Endothelial cell of hepatic sinusoid (primary cell): Measurements from ENCODE around the gene PSMA7.

Experiments
- in situ Hi-C: cut with HindIII; loops from 2 replicates; pipeline ENCODE4 v1.10.0; 2017; ENCODE audit warnings: low sequenced_read_pairs

PSMA7 gene

DNA sequence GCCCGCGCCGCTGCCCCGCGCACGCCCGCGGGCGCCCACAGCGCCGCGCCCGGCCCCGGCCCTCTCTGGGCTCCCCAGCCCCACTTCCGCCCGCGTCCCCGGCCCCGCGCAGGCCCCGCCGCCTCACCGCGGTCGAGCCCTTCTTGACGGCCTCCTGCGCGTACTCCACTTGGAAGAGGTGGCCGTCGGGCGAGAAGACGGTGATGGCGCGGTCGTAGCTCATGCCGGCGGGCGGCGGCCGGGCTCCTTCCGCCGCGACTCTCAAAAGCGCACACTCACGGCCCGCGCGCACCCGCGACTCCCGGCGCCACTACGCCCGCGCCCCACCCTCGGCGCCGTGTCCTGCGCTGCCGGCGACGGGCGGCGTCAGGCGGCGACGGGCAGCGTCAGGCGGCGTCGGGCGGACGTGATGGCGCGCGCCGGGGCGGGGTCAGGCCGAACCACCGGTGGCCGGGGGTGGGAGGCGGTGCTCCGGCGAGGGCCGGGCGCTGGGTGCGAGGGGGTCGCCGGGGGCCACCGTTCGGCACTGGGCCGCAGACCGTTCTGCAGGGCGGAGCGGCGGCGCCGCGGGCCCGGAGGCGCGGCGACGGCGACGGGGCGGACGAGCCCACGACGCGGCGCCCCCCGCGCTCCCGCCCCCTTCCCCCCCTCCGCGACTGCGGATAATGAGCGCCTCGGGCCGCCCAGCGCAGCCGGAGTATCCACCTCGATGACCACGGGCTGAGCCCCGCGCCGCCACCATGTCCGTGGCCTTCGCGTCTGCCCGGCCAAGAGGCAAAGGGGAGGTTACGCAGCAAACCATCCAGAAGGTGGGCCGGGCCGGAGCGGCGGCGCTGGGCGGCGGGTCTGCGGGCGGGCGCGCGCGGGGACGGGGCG lies at the start of gene PSMA7, which contains the start of gene SS18L1:
PSMA7 (minus strand) TSS at position 314 of the 876 bp plus-strand sequence; CDS start at position 223, 91 bp downstream.
SS18L1 (plus strand) TSS at position 689 of the 876 bp plus-strand sequence; CDS start at position 741, 52 bp downstream.
- in situ Hi-C loops = no loop called here

DNA sequence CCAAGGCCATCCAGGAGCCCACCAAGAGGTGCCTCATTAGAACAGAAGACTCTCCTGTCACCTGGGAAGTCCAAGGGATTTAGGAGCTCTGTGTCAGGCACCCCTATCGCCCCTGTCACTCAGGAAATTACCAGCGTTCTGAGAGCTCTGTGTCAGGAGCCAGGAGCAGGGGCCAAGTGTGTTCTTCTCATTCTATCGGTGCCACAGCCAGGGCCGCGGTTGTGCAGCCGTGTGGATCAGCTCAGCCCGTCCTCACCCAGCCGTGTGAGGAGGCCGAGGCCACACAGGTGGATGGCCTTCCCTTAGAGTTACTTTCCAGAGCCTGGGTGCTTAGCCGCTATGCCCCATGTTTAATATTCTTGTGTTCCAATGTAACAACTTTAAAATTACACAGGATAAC lies 49.4 kb upstream of the PSMA7 start:
- in situ Hi-C loops = no loop called here

DNA sequence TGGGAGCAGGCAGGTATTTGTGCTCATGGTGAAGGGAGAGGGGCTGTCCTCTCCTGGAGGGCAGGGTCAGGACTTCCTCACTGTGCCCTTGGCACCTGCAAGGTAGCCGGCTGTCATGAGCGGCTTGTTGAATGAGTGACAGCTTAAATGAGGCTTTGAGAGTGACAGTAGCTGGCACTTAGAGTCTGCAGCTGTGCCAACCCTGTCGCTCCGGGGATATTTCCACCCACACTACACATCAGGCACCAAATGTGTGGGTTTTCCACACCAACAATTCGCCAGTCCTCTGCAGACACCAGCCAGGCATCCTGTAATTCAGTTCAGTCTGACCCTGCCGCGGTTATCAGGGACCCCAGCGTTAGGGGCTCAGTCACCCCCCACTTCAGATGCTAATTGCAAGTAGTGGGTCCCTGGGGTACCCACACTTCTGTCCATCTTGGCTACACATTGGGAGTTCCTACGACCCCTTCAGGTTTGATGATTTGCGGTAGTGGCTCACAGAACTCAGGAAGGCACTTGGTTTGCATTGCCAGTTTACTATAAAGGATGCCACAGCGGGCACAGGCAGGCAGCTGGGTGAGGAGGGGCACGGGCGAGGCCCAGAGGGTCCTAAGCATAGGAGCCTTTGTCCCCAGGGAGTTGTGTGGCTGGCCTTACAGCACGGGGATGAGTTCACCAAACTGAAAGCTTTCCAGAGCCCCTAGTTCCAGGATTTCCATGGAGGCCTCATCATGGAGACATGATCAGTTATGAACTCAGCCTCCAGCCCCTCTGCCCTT lies 48.8 kb upstream of the PSMA7 start:
- in situ Hi-C loops = no loop called here

DNA sequence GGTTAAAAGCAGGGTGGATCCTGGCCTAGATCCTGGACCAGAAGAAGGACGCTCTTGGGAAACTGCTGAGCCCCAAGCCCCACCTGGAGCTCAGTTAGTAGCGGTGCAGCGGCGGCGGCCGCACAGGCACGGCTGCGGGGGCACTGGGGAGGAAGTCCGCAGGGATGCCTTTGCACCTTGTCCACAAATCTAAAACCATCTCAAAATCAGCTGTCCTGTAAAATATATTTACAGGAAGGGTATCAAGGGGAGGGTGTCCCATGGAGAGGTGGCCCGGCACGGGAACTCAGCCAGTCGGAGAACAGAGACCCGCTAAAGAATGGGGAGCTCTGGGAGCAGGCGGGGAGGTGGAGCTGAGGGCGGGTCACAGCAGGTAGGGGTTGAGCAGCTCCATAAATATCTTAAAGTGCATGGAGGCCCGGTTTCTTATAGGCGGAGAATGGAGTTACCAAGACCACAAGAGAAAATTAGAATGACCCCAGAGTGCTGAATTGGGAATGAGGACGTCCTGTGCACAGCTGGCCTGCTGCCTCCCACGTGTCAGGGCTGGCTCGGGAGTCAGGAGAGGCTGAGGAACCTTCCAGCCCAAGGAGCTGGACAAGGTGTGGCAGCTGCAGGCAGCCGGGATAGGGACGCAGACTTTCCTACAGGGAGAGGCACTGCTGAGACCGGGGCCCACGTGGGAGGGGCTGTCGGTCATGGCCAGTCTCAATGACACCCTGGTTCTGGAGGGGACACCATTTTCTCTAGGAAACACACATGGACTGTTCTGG lies 47.6 kb upstream of the PSMA7 start:
- in situ Hi-C loops = no loop called here

DNA sequence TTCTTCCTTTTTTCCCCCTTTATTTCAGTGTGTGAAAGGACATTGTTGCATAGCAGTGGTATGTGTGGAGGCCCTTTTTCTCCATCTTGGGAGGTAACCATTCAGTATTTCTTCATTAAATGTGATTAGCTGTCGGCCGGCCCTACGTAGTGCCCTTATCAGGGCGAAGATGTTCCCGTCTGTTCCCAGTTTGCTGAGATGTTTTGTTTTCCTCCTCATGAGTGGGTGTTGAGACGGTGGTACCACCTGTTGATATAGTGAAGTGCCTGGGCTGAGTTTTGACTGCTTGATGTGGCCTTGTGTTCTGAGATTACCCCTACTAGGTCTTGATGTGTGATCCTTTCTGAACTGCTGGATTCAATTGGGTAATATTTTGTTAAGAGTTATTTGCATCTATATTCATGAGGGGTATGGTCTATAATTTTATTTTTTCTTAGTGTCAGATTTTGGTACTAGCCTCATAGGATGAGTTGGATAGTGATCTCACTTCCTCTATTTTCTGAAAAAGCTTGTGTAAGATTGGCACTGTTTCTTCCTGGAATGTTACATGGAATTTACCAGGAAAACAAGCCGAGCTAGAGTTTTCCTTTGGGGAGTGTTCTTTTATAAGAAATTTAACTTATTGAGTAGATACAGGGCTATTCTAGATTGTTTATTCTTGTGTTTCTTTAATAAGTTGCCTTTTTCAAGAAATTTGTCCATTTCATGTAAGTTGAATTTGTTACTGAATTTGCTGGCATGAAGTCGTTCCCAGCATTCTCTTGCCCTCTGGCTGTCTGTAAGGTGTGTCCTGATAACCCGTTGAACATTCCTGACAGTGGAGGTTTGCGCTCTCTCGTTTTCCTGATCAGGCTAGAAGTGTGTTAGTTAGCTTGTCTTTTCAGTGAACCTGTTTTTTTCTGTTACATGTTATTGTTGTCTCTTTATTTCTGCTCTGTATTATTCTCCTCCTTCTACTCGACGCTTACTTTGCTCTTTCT lies 44.0 kb upstream of the PSMA7 start:
- in situ Hi-C loops = loop anchor here (5.0 kb wide), 1 partner anchor 145 kb away; no protein-coding TSS in a partner anchor

DNA sequence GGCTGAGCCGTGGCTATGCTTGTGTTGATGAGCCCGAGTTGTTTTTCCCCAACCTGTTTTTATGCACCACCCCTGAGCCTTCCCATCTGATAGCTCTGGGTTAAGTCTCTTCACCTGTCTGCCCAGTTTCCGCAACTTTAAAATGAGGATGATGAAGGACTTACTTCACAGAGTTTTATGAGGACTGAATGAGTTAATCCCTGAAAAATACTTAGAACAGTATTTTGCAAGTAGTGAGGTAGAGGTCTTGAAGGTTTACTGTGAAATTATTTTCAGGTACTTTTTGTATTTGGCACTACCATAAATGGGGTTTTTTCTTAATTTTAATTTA lies 42.9 kb upstream of the PSMA7 start:
- in situ Hi-C loops = loop anchor here (5.0 kb wide), 1 partner anchor 144 kb away; no protein-coding TSS in a partner anchor

DNA sequence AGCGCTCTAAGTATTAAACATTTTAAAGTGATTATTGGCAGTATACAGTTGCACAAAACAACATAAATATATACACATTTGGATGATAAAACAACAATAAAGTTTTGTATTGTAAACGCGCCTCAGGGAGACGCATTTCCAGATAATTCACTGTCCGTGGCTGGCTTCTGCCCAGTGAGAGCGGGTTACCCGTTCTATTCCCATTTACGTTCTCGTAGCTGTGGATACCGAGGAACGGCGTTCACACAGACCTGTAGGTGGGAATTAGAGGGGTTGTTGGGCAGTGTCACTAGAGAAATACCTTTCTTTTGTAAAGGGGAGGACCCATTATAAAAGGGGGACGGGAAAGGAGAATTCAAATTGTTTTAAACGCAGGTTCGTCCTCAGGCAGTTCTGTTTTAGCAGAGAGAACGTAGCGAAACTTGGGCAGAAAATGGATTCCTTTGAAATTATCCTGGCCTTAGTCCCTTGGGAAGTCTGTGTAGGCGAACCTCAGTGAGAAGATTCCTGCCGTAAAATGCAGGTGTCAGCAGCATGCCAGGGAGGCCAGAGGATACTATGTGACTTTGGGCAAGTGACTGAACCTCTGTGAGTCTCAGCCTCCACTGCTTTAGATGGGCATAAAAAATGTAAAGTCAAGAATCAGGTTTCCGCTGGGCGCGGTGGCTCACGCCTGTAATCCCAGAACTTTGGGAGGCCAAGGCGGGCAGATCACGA lies 40.4 kb upstream of the PSMA7 start:
- in situ Hi-C loops = no loop called here

DNA sequence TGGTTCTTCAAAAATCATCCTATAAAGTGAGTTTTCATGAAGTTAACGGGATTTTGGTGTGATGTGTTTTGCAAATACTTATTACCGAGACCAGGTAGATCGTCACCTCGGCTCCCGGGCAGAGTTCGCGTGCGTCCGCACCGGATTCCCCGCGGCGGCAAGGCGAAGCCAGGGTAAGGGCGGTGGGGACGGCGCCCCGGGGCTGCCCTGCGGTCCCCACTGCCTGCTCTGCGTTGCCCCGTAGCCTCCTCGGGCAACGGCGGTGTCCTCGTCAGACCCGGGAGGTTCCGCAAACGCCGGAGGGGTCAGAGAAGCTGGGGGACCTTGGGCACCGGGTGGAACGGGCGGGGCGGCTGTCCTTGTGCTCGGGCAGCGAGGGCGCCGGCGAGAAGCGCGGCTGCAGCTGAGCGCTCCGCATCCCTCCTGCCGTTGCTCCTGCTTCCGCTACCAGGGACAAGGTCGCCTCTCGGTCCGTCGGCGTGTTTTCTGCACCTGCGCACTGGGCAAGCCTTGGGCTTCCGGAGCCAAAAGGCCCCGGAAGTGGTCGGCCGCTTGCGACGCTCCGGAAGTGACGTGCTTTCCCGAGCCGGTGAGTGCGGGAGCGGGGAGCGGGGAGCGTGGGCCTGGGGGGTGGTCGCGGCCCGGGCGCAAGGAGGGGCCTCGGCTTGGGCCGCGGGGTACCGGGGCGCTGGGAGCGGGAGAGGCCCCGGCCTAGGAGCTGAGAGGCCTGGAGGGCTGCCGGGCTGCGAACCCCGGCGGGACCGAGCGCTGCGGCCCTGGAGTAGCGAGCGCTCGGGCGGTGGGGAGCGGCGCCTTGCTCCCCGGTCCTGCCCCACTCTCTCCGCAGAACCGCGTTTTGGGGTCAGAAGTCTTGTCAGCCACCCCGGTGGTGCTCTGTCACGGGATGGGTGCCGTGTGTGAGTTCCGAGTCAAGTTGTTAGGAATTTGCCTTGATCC lies 39.6 kb upstream of the PSMA7 start, which contains the start of gene MTG2:
MTG2 (plus strand) TSS at position 560 of the 957 bp plus-strand sequence. CDS start 10,393 bp downstream, outside the sequence.
- in situ Hi-C loops = no loop called here

DNA sequence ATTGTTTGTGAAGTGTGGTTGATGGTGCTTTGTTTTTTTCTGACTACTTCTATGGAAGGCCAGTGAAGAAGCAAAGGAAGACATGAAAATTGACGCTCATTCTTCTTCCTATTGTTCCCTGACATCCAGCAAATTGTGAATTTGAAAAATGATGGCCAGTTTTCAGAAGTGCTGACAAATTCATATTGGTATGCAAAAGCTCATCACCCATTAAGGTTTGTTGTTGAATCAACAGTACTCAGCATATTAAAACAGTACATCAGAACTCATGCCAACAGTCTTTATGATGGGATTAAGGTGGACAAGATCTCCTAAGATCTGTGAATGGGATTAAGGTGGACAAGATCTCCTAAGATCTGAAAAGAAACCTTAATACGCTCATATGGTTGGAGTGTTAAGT lies 38.6 kb upstream of the PSMA7 start:
- in situ Hi-C loops = no loop called here

DNA sequence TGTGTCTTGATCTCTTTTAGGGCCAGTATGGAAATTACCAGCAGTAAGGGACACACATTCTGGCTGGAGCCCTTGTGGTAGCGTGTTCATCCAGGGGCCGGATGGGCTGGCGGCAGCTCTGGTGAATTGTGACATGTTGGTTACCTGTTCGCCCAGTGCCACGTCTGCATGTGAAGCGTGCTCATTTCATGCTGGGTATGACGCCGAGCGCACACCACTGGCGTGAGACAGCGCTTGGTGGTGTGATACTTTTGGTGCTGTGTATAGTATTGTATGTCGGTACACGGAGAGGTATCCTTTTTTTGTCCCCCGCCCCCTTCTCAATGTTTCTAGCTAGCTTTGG lies 35.9 kb upstream of the PSMA7 start:
- in situ Hi-C loops = no loop called here

DNA sequence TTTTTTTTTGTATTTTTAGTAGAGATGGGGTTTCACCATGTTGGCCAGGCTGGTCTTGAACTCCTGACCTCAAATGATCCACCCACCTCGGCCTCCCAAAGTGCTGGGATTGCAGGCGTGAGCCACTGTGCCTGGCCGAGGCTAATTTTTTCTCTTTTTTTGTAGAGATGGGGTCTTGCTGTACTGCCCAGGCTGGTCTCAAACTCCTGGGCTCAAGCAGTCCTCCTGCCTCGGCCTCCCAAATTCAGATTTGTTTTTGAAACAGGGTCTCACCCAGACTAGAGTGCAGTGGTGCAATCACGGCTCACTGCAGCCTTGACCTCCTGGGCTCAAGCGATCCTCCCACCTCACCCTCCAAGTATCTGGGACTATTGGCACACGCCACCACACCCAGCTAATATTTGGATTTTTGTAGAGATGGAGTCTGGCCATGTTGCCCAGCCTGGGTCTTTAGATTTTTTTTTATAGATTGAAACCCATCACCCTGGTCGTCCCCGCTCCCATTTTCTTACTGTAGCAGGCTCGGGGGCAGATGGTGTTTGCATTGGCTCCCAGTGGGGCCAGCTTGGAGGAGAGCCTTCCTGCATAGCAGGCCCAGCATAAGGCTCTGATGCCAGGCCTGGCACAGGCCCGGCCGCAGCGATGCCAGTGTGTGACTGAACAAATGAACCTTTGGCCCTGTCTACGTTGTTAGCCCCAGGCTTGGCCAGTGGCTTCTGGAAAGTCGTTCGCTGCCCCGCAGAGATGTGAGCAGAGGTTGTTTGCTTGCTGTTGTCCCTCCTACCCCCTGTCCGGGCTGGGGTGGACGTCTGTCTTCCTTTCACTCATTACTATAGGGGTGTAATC lies 35.3 kb upstream of the PSMA7 start:
- in situ Hi-C loops = no loop called here

DNA sequence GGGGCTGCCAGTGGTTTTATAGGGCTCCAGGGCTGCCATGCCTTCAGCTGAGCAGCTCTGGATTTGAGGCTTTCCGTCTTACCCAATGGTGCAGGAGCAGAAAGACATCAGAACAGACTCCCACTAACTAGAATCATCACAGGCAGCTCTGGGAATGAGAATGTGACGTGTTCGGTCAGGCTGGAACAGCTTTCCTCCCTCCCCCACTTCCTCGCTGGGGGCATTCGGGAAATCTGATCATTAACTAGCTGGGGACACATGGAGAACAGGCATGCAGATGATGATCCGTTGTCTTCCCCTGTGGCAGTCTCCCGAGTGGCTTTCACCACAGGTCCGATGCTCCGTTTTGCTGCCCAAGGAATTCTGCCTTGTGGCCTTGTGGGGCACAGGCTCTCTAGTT lies 34.1 kb upstream of the PSMA7 start:
- in situ Hi-C loops = no loop called here

DNA sequence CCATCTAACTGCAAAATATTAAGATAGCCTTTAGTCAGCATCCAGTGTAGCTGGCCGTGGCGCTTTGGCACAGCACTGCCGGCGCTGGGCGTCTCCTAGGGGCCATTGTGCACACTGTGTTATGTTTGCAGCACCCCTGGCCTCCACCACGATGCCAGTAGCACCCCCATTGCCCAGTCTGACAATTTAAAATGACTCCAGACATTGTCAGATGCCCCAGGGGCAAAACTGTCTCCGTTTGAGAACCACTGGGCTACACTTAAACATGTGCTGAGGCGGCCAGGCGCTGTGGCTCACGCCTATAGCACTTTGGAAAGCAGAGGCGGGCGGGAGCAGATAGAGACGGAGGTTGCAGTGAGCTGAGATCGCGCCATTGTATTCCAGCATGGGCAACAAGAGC lies 33.7 kb upstream of the PSMA7 start:
- in situ Hi-C loops = no loop called here

DNA sequence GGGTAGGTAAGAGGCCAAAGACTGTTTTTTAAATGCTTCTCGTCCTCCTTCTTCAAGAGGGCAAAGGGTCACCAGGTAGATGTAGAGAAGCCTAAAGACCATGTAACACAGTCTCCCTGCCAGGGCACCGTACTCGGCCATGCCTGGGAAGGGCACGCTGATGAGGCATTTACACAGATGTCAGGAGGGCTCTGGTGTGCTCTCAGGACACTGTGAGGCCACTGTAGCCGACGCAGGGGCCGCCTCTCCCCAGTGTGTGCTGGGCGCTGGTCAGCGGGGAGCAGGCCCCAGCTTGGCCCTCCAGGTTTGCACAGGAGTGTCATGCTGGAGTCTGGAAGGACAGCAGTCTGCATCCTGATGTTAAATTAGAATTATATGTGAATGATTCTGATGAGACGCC lies 32.5 kb upstream of the PSMA7 start:
- in situ Hi-C loops = no loop called here

DNA sequence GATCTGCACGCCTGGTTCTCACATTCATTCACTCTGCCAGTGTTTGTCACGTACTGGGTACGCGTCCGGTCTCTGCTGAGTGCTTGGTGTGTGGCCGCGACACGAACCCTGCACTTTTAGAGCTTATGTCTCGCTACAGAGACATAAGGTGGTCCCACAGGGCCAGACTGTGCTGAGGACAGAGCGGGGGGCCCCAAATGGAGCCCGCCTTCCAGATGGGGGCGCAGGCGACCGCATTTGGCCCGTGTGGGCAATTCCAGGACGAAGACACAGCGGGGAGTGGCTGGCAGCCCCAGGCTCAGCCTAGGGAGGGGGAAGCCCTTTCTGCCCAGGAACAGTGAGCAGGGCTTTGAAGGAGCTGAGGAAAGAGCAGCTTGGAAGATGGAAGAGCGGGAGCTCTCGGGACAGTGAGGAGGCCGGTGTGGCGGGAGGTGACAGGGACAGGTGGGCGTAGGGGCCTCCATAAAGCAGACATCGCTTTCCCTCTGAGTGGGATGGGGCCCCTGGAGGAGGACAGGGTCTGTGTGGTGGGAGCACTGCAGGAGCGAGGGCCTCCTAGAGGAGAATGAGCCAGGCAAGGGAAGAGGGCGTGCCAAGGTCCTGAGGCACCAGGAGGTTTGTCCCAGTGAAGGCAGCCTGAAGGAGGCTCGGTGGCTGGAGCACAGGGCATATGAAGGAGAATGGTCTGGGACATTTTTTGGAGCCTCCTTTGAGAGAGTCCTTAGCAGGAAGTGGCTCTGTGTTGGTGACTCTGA lies 31.9 kb upstream of the PSMA7 start:
- in situ Hi-C loops = no loop called here

DNA sequence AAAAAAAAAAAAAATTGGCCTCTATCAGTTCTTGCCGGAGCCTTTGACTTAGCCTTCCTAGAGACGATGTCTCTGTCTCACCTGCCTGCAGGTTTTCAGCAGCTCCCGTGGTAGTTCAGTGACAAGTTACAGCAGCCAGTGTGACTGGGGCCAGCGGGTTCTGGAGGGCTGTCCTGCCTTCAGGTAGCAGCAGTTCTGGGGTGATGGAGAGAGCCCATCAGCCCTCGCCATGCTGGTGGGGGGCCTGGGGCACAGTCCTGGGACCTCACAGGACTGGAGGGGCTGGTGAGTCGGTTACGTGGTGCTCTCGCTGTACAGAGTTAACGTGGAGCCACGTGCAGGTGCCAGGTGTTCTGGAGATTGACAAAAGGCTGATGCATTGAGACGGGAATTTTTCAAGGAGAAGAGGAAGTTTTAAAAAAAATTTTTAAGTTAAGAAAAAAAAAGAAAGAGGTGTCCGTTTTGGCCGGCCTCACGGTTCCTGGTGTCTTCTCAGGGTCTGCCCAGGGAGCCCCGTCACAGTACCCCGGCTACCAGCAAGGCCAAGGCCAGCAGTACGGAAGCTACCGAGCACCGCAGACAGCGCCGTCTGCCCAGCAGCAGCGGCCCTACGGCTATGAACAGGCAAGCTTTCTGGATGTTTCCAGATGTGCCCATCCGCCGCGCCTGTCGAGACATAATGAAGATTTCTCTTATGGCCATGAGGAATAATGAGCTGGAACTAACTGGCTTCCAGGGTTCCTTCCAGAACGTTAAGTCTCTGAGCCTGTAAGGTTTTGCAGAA lies 31.0 kb upstream of the PSMA7 start:
- in situ Hi-C loops = no loop called here
